Lower lobe of right lung (tissue), 2 donors: ENCODE results near the gene CLASP1. TPM values are rescaled to one million over a fixed set of nuclear protein-coding genes. Genes with fewer than 3 reads are reported as not detected.
"Not testable (repeated sequence)": the region's sequence is repeated elsewhere in the genome, so short reads cannot be mapped to it uniquely, and the experiment has no call there.

Experiments
- ATAC-seq, 2 donors: fragments of 200-7000 bp; cut with Tn5 transposase; one replicate each; pipeline ENCODE4 v1.9.1; 2020 to 2022; ENCODE audit warnings: mild to moderate bottlenecking in 2 of 2, moderate library complexity in 2 of 2
- DNase-seq: peaks from one replicate; pipeline ENCODE4 v3.0.0-alpha.2; 2020
- H3K27ac ChIP-seq: fragments of 200-600 bp; one replicate; pipeline ENCODE4 v1.8.0; 2022
- H3K27me3 ChIP-seq: fragments of 200-600 bp; one replicate; pipeline ENCODE4 v1.8.0; 2022; ENCODE audit warnings: low read depth
- H3K36me3 ChIP-seq: fragments of 200-600 bp; one replicate; pipeline ENCODE4 v1.8.0; 2022; ENCODE audit warnings: mild to moderate bottlenecking
- H3K4me1 ChIP-seq: fragments of 200-600 bp; one replicate; pipeline ENCODE4 v1.8.0; 2022
- H3K4me3 ChIP-seq: fragments of 200-600 bp; one replicate; pipeline ENCODE4 v1.8.0; 2022; ENCODE audit warnings: mild to moderate bottlenecking
- H3K9me3 ChIP-seq: fragments of 200-600 bp; one replicate; pipeline ENCODE4 v1.8.0; 2022
- CTCF ChIP-seq: fragments of 200-600 bp; IDR thresholded peaks from one replicate; pipeline ENCODE4 v1.8.0; 2022; ENCODE audit warnings: antibody characterized with exemption, mild to moderate bottlenecking
- intact Hi-C: fragments of 100-400 bp; cut with DNase I; formaldehyde crosslinking; loops from one replicate; pipeline ENCODE4 v1.11.0; 2022
- total RNA-seq: library from RNA; stranded (reverse); fragmentation: NEBNext Ultra II Directional; extraction: Animal tissue kit (Norgen Biotek cat#: 25700); gene quantifications from one replicate; pipeline ENCODE4 v1.2.1, GENCODE V29; 2021
- donor health status: DM: no; HTN: yes; CAD: no; lungs with severe emphysema.

The CLASP1 gene
- total RNA-seq, 1 donor from 2014 or later, result 45.8 TPM

GRCh38 chr2:121562269-121563176 lies 86.7 kb downstream of the CLASP1 start:
- intact Hi-C loops, result no loop called here
- Histone ChIP-seq H3K27me3 (no peaks in the 10 kb centered on the region), H3K27ac (no peak overlapping the region), H3K4me1 (peaks cover 25% of the 10 kb centered on the region), H3K9me3 (no peaks in the 10 kb centered on the region), H3K4me3 (no peak overlapping the region), H3K36me3 (no peaks in the 10 kb centered on the region)
- ATAC-seq, result peak in 1 of 2 donors; percentile 35
- no peak for TF ChIP-seq CTCF
- no peak for DNase-seq

DNA sequence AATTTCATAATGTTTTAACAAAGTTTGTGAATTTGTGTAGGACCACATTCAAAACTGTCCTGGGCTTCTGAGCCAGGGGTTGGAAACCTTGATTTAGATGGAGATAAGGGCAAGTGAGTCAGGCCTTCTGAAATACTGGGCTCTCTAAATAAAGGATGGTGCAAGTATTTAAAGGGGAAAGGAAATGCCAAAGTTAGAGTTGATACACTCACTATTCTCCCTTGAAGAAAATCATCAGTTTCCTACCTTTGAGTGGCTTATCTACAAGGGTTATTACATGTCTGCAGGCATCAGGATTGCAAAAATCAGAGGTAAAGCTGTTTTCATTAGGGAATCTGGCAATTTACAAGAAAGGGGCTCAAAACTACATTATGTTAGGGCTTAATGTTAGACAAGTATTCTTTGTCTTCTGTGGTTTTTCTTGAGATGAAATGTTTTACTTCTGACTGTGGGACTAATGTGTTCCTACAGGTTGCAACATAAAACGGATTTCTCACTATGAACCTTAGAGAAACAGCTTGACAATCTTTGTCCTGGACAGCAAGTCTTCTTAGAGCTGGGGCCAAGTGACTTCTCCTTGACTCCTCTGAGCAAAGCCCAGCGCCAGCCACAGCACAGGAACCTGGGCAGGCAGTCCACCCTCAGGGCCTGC lies 87.5 kb downstream of the CLASP1 start:
- Histone ChIP-seq H3K4me1 (peaks cover 25% of the 10 kb centered on the region), H3K4me3 (no peak overlapping the region), H3K27ac (no peak overlapping the region), H3K9me3 (no peaks in the 10 kb centered on the region), H3K27me3 (no peaks in the 10 kb centered on the region), H3K36me3 (no peaks in the 10 kb centered on the region)
- no peak for TF ChIP-seq CTCF
- DNase-seq (no peak), ATAC-seq (no peak)
- intact Hi-C loops, result no loop called here

DNA sequence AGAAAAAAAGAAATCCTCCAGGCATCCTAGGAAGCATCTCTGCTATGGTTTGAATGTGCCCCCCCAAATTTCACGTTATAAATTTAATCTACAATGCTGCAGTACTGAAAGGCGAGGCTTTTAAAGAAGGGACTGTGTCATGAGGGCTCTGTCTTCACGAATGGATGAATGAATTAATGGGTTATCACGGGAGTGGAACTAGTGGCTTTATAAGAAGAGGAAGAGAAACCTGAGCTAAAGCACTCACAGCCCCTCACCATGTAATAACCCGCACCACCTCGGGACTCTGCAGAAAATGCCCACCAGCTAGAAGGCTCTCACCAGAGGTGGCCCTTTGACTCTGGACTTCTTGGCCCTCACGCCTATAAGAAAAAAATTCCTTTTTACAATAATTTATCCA lies 90.9 kb downstream of the CLASP1 start:
- ATAC-seq (no peak), DNase-seq (no peak)
- Histone ChIP-seq H3K27me3 (no peaks in the 10 kb centered on the region), H3K9me3 (no peaks in the 10 kb centered on the region), H3K36me3 (no peaks in the 10 kb centered on the region), H3K27ac (no peak overlapping the region), H3K4me1 (peaks cover 10% of the 10 kb centered on the region), H3K4me3 (no peak overlapping the region)
- TF ChIP-seq CTCF, result no peak
- intact Hi-C loops, result no loop called here

GRCh38 chr2:121555008-121555407 lies 94.3 kb downstream of the CLASP1 start:
- Histone ChIP-seq H3K36me3 (no peaks in the 10 kb centered on the region), H3K4me3 (no peak overlapping the region), H3K27me3 (no peaks in the 10 kb centered on the region), H3K4me1 (no peaks in the 10 kb centered on the region), H3K9me3 (no peaks in the 10 kb centered on the region), H3K27ac (no peak overlapping the region)
- DNase-seq (no peak), ATAC-seq (no peak)
- TF ChIP-seq CTCF, result no peak
- intact Hi-C loops, result no loop called here

DNA sequence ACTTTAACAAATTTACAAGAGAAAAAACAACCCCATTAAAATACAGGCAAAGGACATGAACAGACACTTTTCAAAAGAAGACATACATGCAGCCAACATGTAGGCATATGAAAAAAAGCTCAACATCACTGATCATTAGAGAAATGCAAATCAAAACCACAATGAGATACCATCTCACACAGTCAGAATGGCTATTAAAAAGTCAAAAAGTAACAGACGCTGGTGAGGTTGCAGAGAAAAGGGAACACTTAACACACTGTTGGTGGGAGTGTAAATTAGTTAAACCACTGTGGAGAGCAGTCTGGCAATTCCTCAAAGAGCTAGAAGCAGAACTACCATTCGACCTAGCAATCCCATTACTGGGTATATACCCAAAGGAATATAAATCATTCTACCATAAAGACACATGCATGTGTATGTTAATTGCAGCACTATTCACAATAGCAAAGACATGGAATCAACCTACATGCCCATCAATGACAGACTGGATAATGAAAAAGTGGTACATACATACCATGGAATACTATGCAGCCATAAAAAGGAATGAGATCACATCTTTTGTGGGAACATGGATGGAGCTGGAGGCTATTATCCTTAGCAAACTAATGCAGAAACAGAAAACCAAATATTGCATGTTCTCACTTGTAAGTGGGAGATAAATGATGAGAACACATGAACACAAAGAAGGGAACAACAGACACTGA lies 96.6 kb downstream of the CLASP1 start:
- H3K27me3 ChIP-seq, H3K4me1 ChIP-seq, H3K27ac ChIP-seq, intact Hi-C loops, H3K36me3 ChIP-seq, H3K9me3 ChIP-seq, ATAC-seq, H3K4me3 ChIP-seq, DNase-seq: not testable (repeated sequence)
